IMR-90 (cell line): ENCODE results near the gene SERPINB8. TPM values are rescaled to one million over a fixed set of nuclear protein-coding genes. Genes with fewer than 3 reads are reported as not detected.

Experiments
- ATAC-seq: fragments of 200-7000 bp; cut with Tn5 transposase; 2 replicates; pipeline ENCODE4 v1.9.1; 2020; ENCODE audit warnings: low read depth, mild to moderate bottlenecking, moderate library complexity
- BruUV-seq: library from RNA; stranded (reverse); fragments of 400-500 nt; replicated peaks from 2 replicates; lab custom pipeline; 2021; lab: Mats Ljungman, UMichigan
- CTCF ChIA-PET: fragments of 300-600 bp; formaldehyde crosslinking; extraction: SDS; loops from one replicate; lab custom pipeline; 2021; ENCODE audit warnings: antibody characterized with exemption; lab: Yijun Ruan, JAX
- POLR2A ChIA-PET: fragments of 300-600 bp; sonication (Branson Sonifier 250); formaldehyde crosslinking; loops from one replicate; lab custom pipeline; 2022; ENCODE audit warnings: antibody characterized with exemption; ENCODE audit not compliant: unreplicated experiment; lab: Charles Lee
- DNase-seq: peaks from one replicate; pipeline ENCODE4 v3.0.0; 2013
- H2AFZ ChIP-seq: replicated peaks from 2 replicates; pipeline ENCODE3; 2013; ENCODE audit warnings: low read length, mild to moderate bottlenecking; ENCODE audit not compliant: poor library complexity
- H2AK5ac ChIP-seq: 2 replicates; pipeline ENCODE4 v1.6.1; 2013; ENCODE audit warnings: low read depth, low read length, inconsistent platforms
- H2AK9ac ChIP-seq: replicated peaks from 2 replicates; pipeline ENCODE3; 2013; ENCODE audit warnings: mild to moderate bottlenecking, low read depth, low read length, moderate library complexity; ENCODE audit not compliant: poor library complexity
- H2BK120ac ChIP-seq: 2 replicates; pipeline ENCODE4 v1.6.1; 2013; ENCODE audit warnings: low read depth, low read length, inconsistent platforms
- H2BK15ac ChIP-seq: 3 replicates; pipeline ENCODE4 v1.6.1; 2013; ENCODE audit warnings: low read depth, low read length, inconsistent platforms
- H2BK20ac ChIP-seq: 2 replicates; pipeline ENCODE4 v1.6.1; 2013; ENCODE audit warnings: low read depth, mild to moderate bottlenecking, inconsistent platforms, low read length, moderate library complexity
- H2BK5ac ChIP-seq: 2 replicates; pipeline ENCODE4 v1.6.1; 2013; ENCODE audit warnings: mild to moderate bottlenecking, low read depth, low read length, inconsistent platforms; ENCODE audit not compliant: poor library complexity, severe bottlenecking
- H3K14ac ChIP-seq: replicated peaks from 2 replicates; pipeline ENCODE4 v1.6.1; 2013; ENCODE audit warnings: low read depth, low read length, inconsistent platforms
- H3K18ac ChIP-seq: 2 replicates; pipeline ENCODE4 v1.6.1; 2013; ENCODE audit warnings: low read depth, low read length, control low read depth
- H3K23ac ChIP-seq: 2 replicates; pipeline ENCODE4 v1.6.1; 2013; ENCODE audit warnings: low read depth, low read length, inconsistent platforms
- H3K27ac ChIP-seq: 2 replicates; pipeline ENCODE4 v1.5.1; 2013; ENCODE audit warnings: mild to moderate bottlenecking, control low read depth, low read length; ENCODE audit not compliant: insufficient read depth
- H3K27me3 ChIP-seq: 2 replicates; pipeline ENCODE4 v1.6.1; 2013; ENCODE audit warnings: low read length; ENCODE audit not compliant: control insufficient read depth, insufficient read depth
- H3K36me3 ChIP-seq: 2 replicates; pipeline ENCODE4 v1.6.1; 2013; ENCODE audit warnings: low read length, mixed read lengths; ENCODE audit not compliant: control insufficient read depth, insufficient read depth
- H3K4ac ChIP-seq: 2 replicates; pipeline ENCODE4 v1.6.1; 2013; ENCODE audit warnings: low read depth, low read length, inconsistent platforms
- H3K4me1 ChIP-seq: 2 replicates; pipeline ENCODE4 v1.6.1; 2013; ENCODE audit warnings: low read length, mixed read lengths; ENCODE audit not compliant: control insufficient read depth, insufficient read depth
- H3K4me2 ChIP-seq: 2 replicates; pipeline ENCODE4 v1.6.1; 2013; ENCODE audit warnings: low read depth, mild to moderate bottlenecking, control low read depth, low read length, moderate library complexity
- H3K4me3 ChIP-seq: 2 replicates; pipeline ENCODE4 v1.5.1; 2013; ENCODE audit warnings: low read depth, mild to moderate bottlenecking, control low read depth, low read length, moderate library complexity; ENCODE audit not compliant: insufficient read depth
- H3K56ac ChIP-seq: 2 replicates; pipeline ENCODE4 v1.6.1; 2013; ENCODE audit warnings: low read length, inconsistent platforms; ENCODE audit not compliant: insufficient read depth; ENCODE audit errors: extremely low read depth
- H3K79me1 ChIP-seq, 2 experiments: 2 replicates each; pipeline ENCODE4 v1.6.1; 2013; ENCODE audit warnings: low read length in 2 of 2, inconsistent platforms in 1 of 2, low read depth in 1 of 2
- H3K9ac ChIP-seq: 2 replicates; pipeline ENCODE4 v1.6.1; 2013; ENCODE audit warnings: low read depth, low read length, control low read depth
- H3K9me1 ChIP-seq: 2 replicates; pipeline ENCODE4 v1.6.1; 2013; ENCODE audit warnings: low read length, inconsistent platforms; ENCODE audit not compliant: insufficient read depth
- H3K9me3 ChIP-seq: 2 replicates; pipeline ENCODE4 v1.6.1; 2013; ENCODE audit warnings: low read length; ENCODE audit not compliant: control insufficient read depth, insufficient read depth
- H4K20me1 ChIP-seq: 2 replicates; pipeline ENCODE4 v1.6.1; 2013; ENCODE audit warnings: low read length, inconsistent platforms; ENCODE audit not compliant: insufficient read depth
- H4K5ac ChIP-seq: 2 replicates; pipeline ENCODE4 v1.6.1; 2013; ENCODE audit warnings: mild to moderate bottlenecking, low read depth, low read length, control low read depth
- H4K8ac ChIP-seq, 2 experiments: 2 replicates each; pipeline ENCODE4 v1.6.1; 2013; ENCODE audit warnings: low read depth in 2 of 2, low read length in 2 of 2, control low read depth in 1 of 2, inconsistent platforms in 1 of 2
- H4K91ac ChIP-seq: 2 replicates; pipeline ENCODE4 v1.6.1; 2013; ENCODE audit warnings: low read depth, low read length, inconsistent platforms; ENCODE audit not compliant: insufficient read depth
- BHLHE40 ChIP-seq: fragments of 150-350 bp; IDR thresholded peaks from 2 replicates; pipeline ENCODE4 v1.6.1; 2016; ENCODE audit warnings: mild to moderate bottlenecking, low read depth, low read length
- CEBPB ChIP-seq: IDR thresholded peaks from 2 replicates; pipeline ENCODE4 v1.6.1; 2012; ENCODE audit warnings: low read depth, low read length, improper control_type of control experiment
- CHD1 ChIP-seq: IDR thresholded peaks from 2 replicates; pipeline ENCODE4 v1.6.1; 2012; ENCODE audit warnings: low read depth, low read length, improper control_type of control experiment
- FOS ChIP-seq: fragments of 150-350 bp; IDR thresholded peaks from 2 replicates; pipeline ENCODE4 v1.6.1; 2016; ENCODE audit warnings: low read depth, low read length
- MAFK ChIP-seq: IDR thresholded peaks from 2 replicates; pipeline ENCODE4 v1.6.1; 2012; ENCODE audit warnings: low read depth, low read length, improper control_type of control experiment
- MAZ ChIP-seq: IDR thresholded peaks from 2 replicates; pipeline ENCODE4 v1.6.1; 2012; ENCODE audit warnings: low read depth, mild to moderate bottlenecking, low read length, improper control_type of control experiment, moderate library complexity, borderline replicate concordance
- MXI1 ChIP-seq: IDR thresholded peaks from 2 replicates; pipeline ENCODE4 v1.6.1; 2012; ENCODE audit warnings: low read depth, mild to moderate bottlenecking, low read length, moderate library complexity, borderline replicate concordance
- NFE2L2 ChIP-seq: fragments of 150-350 bp; IDR thresholded peaks from 2 replicates; pipeline ENCODE4 v1.6.1; 2016; ENCODE audit warnings: low read depth, mild to moderate bottlenecking, low read length
- POLR2A ChIP-seq: IDR thresholded peaks from 2 replicates; pipeline ENCODE4 v1.6.1; 2012; ENCODE audit warnings: mild to moderate bottlenecking, low read depth, low read length
- RAD21 ChIP-seq: IDR thresholded peaks from 2 replicates; pipeline ENCODE4 v1.6.1; 2012; ENCODE audit warnings: low read length, improper control_type of control experiment
- RCOR1 ChIP-seq: IDR thresholded peaks from 2 replicates; pipeline ENCODE4 v1.6.1; 2012; ENCODE audit warnings: mild to moderate bottlenecking, low read length, improper control_type of control experiment; ENCODE audit not compliant: insufficient replicate concordance
- RFX5 ChIP-seq: IDR thresholded peaks from 2 replicates; pipeline ENCODE4 v1.8.0; 2012; ENCODE audit warnings: low read depth, mild to moderate bottlenecking, low read length, moderate library complexity
- SMC3 ChIP-seq: fragments of 150-350 bp; IDR thresholded peaks from 2 replicates; pipeline ENCODE4 v1.6.1; 2016; ENCODE audit warnings: low read depth, mild to moderate bottlenecking, antibody characterized with exemption, low read length, moderate library complexity
- USF2 ChIP-seq: fragments of 150-350 bp; IDR thresholded peaks from 2 replicates; pipeline ENCODE4 v1.6.1; 2017; ENCODE audit warnings: mild to moderate bottlenecking, antibody characterized with exemption, low read length, low read depth
- WGBS, 2 experiments: methylation state at CpG; one replicate each; pipeline versions ENCODE4 v1.1.5 to v1.1.7; 2013; ENCODE audit warnings: missing lambda C conversion rate in 2 of 2; ENCODE audit not compliant: insufficient read length in 1 of 2; ENCODE audit errors: extremely low coverage in 2 of 2; 5-methylcytosine and 5-hydroxymethylcytosine counted together
- dilution Hi-C: fragments of 300-500 bp; cut with HindIII; formaldehyde crosslinking; loops from one replicate; pipeline ENCODE4 v1.14.3; 2018; ENCODE audit warnings: low sequenced_read_pairs; ENCODE audit not compliant: unreplicated experiment
- in situ Hi-C: fragments of 300-500 bp; cut with MboI; formaldehyde crosslinking; loops from 3 replicates; pipeline ENCODE4 v1.14.3; 2019; ENCODE audit warnings: low sequenced_read_pairs, inconsistent platforms, mixed read lengths
- intact Hi-C: fragments of 100-400 bp; cut with micrococcal nuclease; formaldehyde crosslinking; loops from 2 replicates; pipeline ENCODE4 v1.10.0; 2022
- polyA plus RNA-seq, 3 experiments: library from polyadenylated mRNA; depleted of rRNA; stranded (reverse); fragments of >200 nt; gene quantifications; 2 replicates each; pipeline ENCODE4 v1.2.3, GENCODE V29; 2012; ENCODE audit warnings: low replicate concordance in 1 of 3
- total RNA-seq: library from RNA; depleted of rRNA; stranded (reverse); fragments of >200 nt; gene quantifications from 2 replicates; pipeline ENCODE4 v1.2.3, GENCODE V29; 2012
- TF ChIP-seq, protein P1 (sequence below): fragments of 150-350 bp; IDR thresholded peaks from 2 replicates; pipeline ENCODE4 v1.6.1; 2016; ENCODE audit warnings: low read depth, mild to moderate bottlenecking, low read length, moderate library complexity, borderline replicate concordance
- TF ChIP-seq, protein P2 (sequence below): conservative IDR thresholded peaks from 2 replicates; pipeline ENCODE4 v1.5.1; 2012; ENCODE audit warnings: mild to moderate bottlenecking, low read depth, low read length, improper control_type of control experiment

SERPINB8 gene
- total and polyA plus RNA-seq, 2 of the 4 experiments (the other 2 are of a cell fraction) = 14.3 to 16.7 TPM

DNA sequence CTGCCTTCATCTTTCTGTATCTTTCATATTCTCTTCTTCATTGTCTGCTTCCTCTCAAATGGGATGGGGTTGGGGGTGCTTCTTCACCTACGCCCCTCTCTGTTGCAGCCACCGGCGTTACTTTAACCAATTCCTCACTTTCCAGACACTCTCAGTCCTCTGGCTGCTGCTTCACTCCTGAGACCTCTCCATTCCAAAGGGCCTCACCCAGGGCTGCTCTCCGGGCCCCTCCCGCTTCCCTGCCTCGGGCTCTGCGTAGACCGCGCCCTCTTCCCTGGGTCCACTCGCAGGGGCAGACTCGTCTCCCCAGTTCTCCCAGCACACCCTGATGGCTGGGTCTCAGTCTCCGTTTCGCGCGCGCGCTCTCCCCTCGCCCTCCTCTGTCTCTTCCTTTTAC, 926 bp downstream of the SERPINB8 start:
- intact Hi-C loops = no loop called here

More for the DNA sequence above, 926 bp downstream of the SERPINB8 start:
- peak overlapping the region; percentile 92 for H4K91ac ChIP-seq
- ChIA-PET POLR2A (interaction anchor here (0.5 to 0.7 kb wide), 2 partner anchors 20 to 526 kb away, joined by 3 to 4 read pairs; no protein-coding TSS in a partner anchor), CTCF (interaction anchor here (0.7 kb wide), 1 partner anchor 9 kb away, joined by 3 read pairs; no protein-coding TSS in a partner anchor)
- peak overlapping the region; percentile 67 for H2BK20ac ChIP-seq
- peak overlapping the region; percentile 81 for H3K23ac ChIP-seq
- peak overlapping the region; percentile 91 for H3K56ac ChIP-seq
- in situ Hi-C loops (no loop called here), dilution Hi-C loops (no loop called here)
- H2BK5ac ChIP-seq = peak overlapping the region; percentile 76
- peak overlapping the region; percentile 90 for H3K4me2 ChIP-seq
- H3K27ac ChIP-seq = peak overlapping the region; percentile 86
- no peaks in the 10 kb centered on the region for H4K20me1 ChIP-seq
- peak overlapping the region; percentile 97 for H3K4ac ChIP-seq
- H3K36me3 ChIP-seq = no peaks in the 10 kb centered on the region
- H3K14ac ChIP-seq = peak overlapping the region; percentile 89
- peak overlapping the region; percentile 82 for H2AK5ac ChIP-seq
- peak overlapping the region; percentile 93 for H2AK9ac ChIP-seq
- H2BK120ac ChIP-seq = peak overlapping the region; percentile 67
- H3K9me3 ChIP-seq = no peaks in the 10 kb centered on the region
- no TSS peak for BruUV-seq
- peak overlapping the region; percentile 92 for H2AFZ ChIP-seq
- WGBS, 2 experiments = 7% methylated on average over 3 of the region's 18 CpGs; no CpG with 5 or more reads in 1 of the 2 experiments
- peak overlapping the region; percentile 76; the same call in 1 of the 3 replicates for H2BK15ac ChIP-seq
- TF ChIP-seq, protein P1, sequence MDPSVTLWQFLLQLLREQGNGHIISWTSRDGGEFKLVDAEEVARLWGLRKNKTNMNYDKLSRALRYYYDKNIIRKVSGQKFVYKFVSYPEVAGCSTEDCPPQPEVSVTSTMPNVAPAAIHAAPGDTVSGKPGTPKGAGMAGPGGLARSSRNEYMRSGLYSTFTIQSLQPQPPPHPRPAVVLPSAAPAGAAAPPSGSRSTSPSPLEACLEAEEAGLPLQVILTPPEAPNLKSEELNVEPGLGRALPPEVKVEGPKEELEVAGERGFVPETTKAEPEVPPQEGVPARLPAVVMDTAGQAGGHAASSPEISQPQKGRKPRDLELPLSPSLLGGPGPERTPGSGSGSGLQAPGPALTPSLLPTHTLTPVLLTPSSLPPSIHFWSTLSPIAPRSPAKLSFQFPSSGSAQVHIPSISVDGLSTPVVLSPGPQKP = no peak
- no peak for TF ChIP-seq CEBPB
- no peak for TF ChIP-seq MXI1
- no peak for TF ChIP-seq MAZ
- no peak for TF ChIP-seq MAFK
- no peak for TF ChIP-seq RCOR1
- TF ChIP-seq SMC3 = no peak
- no peak for TF ChIP-seq RFX5
- no peak; the same call in 1 of the 2 replicates for TF ChIP-seq POLR2A
- TF ChIP-seq BHLHE40 = no peak
- TF ChIP-seq, protein P2, sequence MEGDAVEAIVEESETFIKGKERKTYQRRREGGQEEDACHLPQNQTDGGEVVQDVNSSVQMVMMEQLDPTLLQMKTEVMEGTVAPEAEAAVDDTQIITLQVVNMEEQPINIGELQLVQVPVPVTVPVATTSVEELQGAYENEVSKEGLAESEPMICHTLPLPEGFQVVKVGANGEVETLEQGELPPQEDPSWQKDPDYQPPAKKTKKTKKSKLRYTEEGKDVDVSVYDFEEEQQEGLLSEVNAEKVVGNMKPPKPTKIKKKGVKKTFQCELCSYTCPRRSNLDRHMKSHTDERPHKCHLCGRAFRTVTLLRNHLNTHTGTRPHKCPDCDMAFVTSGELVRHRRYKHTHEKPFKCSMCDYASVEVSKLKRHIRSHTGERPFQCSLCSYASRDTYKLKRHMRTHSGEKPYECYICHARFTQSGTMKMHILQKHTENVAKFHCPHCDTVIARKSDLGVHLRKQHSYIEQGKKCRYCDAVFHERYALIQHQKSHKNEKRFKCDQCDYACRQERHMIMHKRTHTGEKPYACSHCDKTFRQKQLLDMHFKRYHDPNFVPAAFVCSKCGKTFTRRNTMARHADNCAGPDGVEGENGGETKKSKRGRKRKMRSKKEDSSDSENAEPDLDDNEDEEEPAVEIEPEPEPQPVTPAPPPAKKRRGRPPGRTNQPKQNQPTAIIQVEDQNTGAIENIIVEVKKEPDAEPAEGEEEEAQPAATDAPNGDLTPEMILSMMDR = no peak
- no peak for TF ChIP-seq FOS
- TF ChIP-seq CHD1 = no peak
- no peak for TF ChIP-seq NFE2L2
- no peak for TF ChIP-seq USF2
- TF ChIP-seq RAD21 = no peak
- DNase-seq = peak; percentile 21
- peak overlapping the region; percentile 77 to 96 for H4K8ac ChIP-seq
- H3K27me3 ChIP-seq = no peaks in the 10 kb centered on the region
- peak overlapping the region; percentile 75 for H3K18ac ChIP-seq
- peak; percentile 58 for ATAC-seq
- peaks cover 8% of the 10 kb centered on the region for H3K9me1 ChIP-seq
- peak overlapping the region; percentile 92 for H4K5ac ChIP-seq
- peaks cover 12% of the 10 kb centered on the region for H3K4me1 ChIP-seq
- H3K9ac ChIP-seq = peak overlapping the region; percentile 81
- peaks cover 13 to 29% of the 10 kb centered on the region in 2 experiments; a peak in 3 of 4 replicates for H3K79me1 ChIP-seq
- H3K4me3 ChIP-seq = peak overlapping the region; percentile 61
